T-helper 17 cell (primary cell): ENCODE results near the gene ATP10B. TPM values are rescaled to one million over a fixed set of nuclear protein-coding genes. Genes with fewer than 3 reads are reported as not detected.

ENCODE experiments used
- ATAC-seq: fragments of 150-1000 bp; cut with Tn5 transposase; 2 replicates; pipeline ENCODE4 v1.10.0; 2021; ENCODE audit warnings: mild to moderate bottlenecking, moderate library complexity
- DNase-seq, 3 donors: peaks; one replicate each; pipeline versions ENCODE4 v3.0.0 to v3.0.0-alpha.2; 2020 to 2021
- H3K9me3 ChIP-seq: one replicate; pipeline ENCODE4 v1.7.0; 2013; ENCODE audit warnings: low read length, mild to moderate bottlenecking; ENCODE audit not compliant: control insufficient read depth, poor library complexity, severe bottlenecking
- H3K27ac Mint-ChIP-seq: one replicate; pipeline ENCODE4 v1.8.0; 2022; ENCODE audit warnings: mild to moderate bottlenecking, moderate library complexity, mixed read lengths
- H3K27me3 Mint-ChIP-seq: one replicate; pipeline ENCODE4 v1.8.0; 2022; ENCODE audit warnings: mixed read lengths
- H3K36me3 Mint-ChIP-seq: one replicate; pipeline ENCODE4 v1.8.0; 2022; ENCODE audit warnings: low read depth, mixed read lengths
- H3K4me1 Mint-ChIP-seq: one replicate; pipeline ENCODE4 v1.8.0; 2022; ENCODE audit warnings: mild to moderate bottlenecking, mixed read lengths
- H3K4me3 Mint-ChIP-seq: one replicate; pipeline ENCODE4 v1.8.0; 2022; ENCODE audit warnings: mild to moderate bottlenecking, moderate library complexity, mixed read lengths
- total RNA-seq, 4 donors: library from RNA in 2 of 4; stranded (reverse) in 2 of 4; gene quantifications; one replicate each; pipeline ENCODE4 v1.2.3 and lab custom pipeline; 2022 to 2026

The ATP10B gene
- total RNA-seq, 2 donors from 2014 or later, result not detected

DNA sequence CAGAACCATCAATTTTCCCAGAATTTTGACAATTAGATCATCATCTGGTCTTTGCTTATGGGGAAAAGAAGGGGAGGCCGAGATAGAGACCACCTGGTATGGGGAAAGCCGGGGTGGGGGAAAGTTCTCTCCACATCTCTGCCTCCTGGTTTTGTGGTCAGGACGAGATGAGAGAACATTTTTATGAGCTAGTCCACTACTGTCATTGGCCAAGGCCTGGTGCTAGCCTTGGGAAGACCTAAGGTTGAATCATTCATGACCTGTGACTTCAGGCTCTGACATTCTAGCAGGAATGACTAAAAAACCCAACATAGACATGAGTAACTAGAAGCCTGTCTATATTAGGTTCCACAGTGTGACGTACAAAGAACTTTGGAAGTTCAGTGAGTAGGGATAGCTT, 295.2 kb downstream of the ATP10B start:
- Mint-ChIP-seq H3K27me3 (peaks cover 7% of the 10 kb centered on the region), H3K36me3 (no peaks in the 10 kb centered on the region), H3K4me1 (no peaks in the 10 kb centered on the region), H3K4me3 (no peak overlapping the region), H3K27ac (no peak overlapping the region)
- no peak for DNase-seq
- no peaks in the 10 kb centered on the region for H3K9me3 ChIP-seq
- ATAC-seq, result no peak

DNA sequence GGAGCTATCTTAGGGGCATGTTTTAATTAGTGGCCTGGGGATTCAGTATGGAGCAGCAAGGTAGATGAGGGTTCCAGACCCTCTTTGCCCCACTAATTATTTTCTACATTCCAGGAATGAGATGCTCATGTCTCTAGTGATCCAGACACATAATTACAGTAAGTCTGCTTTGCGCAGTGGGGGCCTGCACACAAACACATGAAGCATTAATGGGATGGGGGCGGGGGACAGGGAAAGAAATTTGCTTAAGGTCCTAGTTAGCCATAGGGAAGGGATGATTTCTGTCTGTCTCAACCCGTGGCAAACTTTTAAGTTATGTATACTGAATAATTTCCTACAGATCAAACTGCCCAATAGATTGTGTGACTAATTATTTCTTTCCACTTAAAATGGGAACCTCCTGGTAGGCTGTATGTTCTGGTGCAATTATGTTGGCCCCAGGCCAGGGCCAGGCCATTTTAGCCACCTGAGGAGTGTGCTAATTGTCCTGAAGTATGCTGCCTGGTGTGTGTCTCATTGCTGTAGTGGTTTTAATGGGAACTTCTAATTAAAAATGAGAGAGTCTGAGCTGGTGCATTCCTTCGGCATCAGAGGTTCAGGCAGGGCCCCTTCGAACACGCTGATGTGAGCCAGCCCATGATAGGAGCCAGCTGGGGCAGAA, 295.9 kb downstream of the ATP10B start:
- Mint-ChIP-seq H3K4me1 (no peaks in the 10 kb centered on the region), H3K27ac (no peak overlapping the region)

DNA sequence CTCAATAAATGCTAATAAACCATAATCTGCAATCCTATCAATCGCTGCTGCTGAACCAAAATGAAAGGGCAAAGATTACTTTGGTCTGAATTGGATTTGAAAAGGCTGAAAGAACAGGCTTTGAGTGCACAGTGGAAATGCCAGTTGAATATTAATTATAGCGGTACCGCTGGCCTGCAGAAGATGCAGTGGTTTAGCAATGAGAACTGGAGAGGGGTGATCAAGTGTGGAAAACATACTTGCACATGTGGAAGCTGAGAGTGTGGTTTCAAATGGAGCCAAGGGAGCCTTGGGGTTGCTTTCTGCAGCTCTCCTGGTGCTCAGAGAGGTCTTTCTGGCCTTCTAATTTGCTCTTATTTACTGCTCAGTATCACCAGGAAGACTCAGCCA, 296.4 kb downstream of the ATP10B start:
- Mint-ChIP-seq H3K27me3 (peaks cover 7% of the 10 kb centered on the region), H3K27ac (no peak overlapping the region), H3K4me1 (no peaks in the 10 kb centered on the region), H3K4me3 (no peak overlapping the region), H3K36me3 (no peaks in the 10 kb centered on the region)
- no peak for ATAC-seq
- H3K9me3 ChIP-seq, result no peaks in the 10 kb centered on the region
- DNase-seq, result no peak

More for the DNA sequence above, 295.9 kb downstream of the ATP10B start:
- no peak for ATAC-seq
- Mint-ChIP-seq H3K27me3 (peaks cover 7% of the 10 kb centered on the region), H3K36me3 (no peaks in the 10 kb centered on the region), H3K4me3 (no peak overlapping the region)
- H3K9me3 ChIP-seq, result no peaks in the 10 kb centered on the region
- no peak for DNase-seq

DNA sequence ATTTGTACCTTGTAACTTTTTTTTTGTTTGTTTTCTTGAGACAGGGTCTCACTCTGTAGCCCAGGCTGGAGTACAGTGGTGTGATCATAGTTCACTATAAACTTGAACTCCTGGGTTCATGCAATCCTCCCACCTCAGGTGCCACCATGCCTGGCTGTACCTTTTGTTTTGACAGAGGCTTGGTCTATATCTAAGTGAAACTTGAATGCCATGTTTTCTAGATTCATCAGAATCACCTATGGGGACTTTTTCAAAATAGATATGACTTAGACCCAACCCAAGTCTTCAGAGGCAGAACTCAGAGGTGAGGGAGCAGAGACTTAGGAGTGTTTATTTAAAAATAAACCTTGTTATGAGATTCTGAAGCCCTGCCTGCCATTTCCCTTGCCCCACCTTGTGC, 301.9 kb downstream of the ATP10B start:
- ATAC-seq, result no peak
- no peaks in the 10 kb centered on the region for H3K36me3 Mint-ChIP-seq
- peaks cover 5% of the 10 kb centered on the region for H3K27me3 Mint-ChIP-seq
- DNase-seq, result no peak
- no peaks in the 10 kb centered on the region for H3K9me3 ChIP-seq
- H3K4me1 Mint-ChIP-seq, result no peaks in the 10 kb centered on the region
- no peak overlapping the region for H3K4me3 Mint-ChIP-seq
- H3K27ac Mint-ChIP-seq, result no peak overlapping the region

DNA sequence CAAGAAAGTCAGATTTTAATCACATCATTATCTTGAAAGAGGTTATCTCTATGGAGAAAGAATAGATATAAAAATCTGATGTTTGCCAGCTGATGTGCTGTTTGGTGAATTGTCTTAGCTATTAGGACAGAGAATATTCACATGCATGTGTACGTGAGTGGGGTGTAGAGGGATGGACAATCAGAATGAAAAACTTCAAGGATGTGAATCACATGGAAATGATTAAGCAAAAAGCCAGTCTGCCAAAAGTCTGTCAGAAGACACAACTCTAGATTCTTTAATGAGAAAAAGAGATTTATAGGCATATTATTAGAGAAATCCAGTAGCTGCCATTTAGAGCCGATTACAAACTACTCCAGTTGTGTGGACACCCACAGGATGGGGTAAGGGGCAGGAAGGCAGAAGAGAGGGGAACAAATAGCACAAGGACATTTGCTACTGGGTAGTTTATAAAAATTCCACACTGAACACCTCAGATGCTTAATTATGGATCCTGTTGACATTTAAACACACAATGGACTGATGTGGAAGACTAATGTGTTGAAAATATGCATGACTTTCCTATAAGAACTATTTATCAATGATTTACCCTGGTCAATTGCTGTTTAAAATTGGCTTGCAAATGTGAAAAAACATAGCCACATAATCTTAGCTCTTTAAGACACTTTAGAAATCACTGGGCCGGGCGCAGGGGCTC, 302.9 kb downstream of the ATP10B start:
- peaks cover 8% of the 10 kb centered on the region for H3K27me3 Mint-ChIP-seq
- H3K36me3 Mint-ChIP-seq, result no peaks in the 10 kb centered on the region
- no peak for ATAC-seq
- H3K4me3 Mint-ChIP-seq, result no peak overlapping the region
- no peak overlapping the region for H3K27ac Mint-ChIP-seq
- H3K9me3 ChIP-seq, result no peaks in the 10 kb centered on the region
- no peak for DNase-seq
- H3K4me1 Mint-ChIP-seq, result no peaks in the 10 kb centered on the region

DNA sequence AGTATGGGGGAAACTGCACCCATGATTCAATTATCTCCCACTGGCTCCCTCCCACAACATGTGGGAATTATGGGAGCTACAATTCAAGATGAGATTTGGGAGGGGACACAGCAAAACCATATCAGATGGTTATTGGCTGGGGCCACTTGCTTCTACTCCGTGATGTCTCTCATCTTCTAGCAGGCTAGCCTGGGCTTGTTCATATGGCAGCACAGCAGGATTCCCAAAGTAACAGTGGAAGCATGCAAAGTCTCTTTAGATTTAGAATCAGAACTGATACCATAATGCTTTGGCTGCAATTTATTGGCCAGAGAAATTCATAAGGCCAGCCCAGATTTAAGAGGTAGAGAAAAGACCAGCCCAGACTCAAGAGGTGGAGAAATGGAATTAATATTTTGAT, 304.1 kb downstream of the ATP10B start:
- Mint-ChIP-seq H3K4me1 (no peaks in the 10 kb centered on the region), H3K27ac (no peak overlapping the region), H3K27me3 (peaks cover 8% of the 10 kb centered on the region), H3K4me3 (no peak overlapping the region), H3K36me3 (no peaks in the 10 kb centered on the region)
- ATAC-seq (no peak), DNase-seq (no peak)
- no peaks in the 10 kb centered on the region for H3K9me3 ChIP-seq

DNA sequence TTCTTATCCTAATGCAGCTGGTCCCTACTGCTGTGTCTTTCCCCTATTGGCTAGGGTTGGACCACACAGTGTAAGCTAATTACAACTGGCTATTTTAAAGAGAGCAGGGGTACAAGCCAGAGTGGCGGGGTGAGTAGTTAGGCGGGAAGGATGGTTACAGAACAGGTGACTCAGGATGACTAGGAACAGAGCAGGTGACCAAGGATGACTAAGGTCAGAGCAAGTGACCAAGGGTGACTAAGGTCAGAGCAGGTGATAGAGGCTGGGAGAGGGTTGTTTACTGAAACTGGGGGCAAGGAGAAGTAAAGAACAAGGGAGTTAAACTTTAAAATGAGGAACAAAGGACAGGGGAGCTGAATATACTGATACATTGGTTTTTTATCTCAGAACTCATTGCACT, 304.9 kb downstream of the ATP10B start:
- ATAC-seq, result no peak
- Mint-ChIP-seq H3K27ac (no peak overlapping the region), H3K27me3 (peaks cover 8% of the 10 kb centered on the region), H3K36me3 (no peaks in the 10 kb centered on the region), H3K4me3 (no peak overlapping the region), H3K4me1 (no peaks in the 10 kb centered on the region)
- no peak for DNase-seq
- no peaks in the 10 kb centered on the region for H3K9me3 ChIP-seq

DNA sequence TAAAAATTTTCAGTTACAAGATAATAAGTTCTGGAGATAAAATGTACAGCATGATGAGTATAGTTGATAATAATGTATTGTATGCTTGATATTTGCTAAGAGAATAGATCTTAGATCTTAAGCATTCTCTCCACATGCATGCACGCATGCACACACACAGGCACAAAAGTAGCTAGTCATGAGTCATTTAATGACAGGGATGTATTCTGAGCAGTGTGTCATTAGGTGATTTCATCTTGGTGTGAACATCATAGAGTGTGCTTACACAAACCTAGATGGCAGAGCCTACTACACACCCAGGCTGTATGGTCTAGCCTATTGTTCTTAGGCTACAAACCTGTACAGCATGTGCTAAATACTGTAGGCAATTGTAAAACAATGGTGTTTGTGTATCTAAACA, 306.2 kb downstream of the ATP10B start:
- Mint-ChIP-seq H3K27me3 (peaks cover 8% of the 10 kb centered on the region), H3K27ac (no peak overlapping the region), H3K4me3 (no peak overlapping the region), H3K4me1 (no peaks in the 10 kb centered on the region), H3K36me3 (no peaks in the 10 kb centered on the region)
- no peak for ATAC-seq
- DNase-seq, result no peak
- no peaks in the 10 kb centered on the region for H3K9me3 ChIP-seq

DNA sequence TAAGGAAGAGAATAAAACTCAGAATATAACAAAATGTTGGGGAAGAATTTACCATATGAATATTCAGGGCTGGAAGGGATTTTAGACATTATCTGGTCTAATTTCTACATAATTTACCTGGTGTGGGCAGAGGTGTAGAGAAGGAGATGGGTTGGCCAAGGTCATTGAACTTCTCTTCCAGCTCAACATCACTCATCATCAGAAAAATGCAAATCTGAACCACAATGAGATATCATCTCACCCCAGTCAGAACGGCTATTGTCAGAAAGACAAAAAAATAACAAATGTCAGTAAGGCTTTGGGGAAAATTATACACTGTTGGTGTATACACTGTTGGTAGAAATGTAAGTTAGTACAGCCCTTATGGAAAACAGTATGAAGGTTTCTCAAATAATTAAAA, 308.6 kb downstream of the ATP10B start:
- H3K4me1 Mint-ChIP-seq, result no peaks in the 10 kb centered on the region
- H3K27me3 Mint-ChIP-seq, result peaks cover 8% of the 10 kb centered on the region
- no peaks in the 10 kb centered on the region for H3K9me3 ChIP-seq
- DNase-seq, result no peak
- no peak overlapping the region for H3K27ac Mint-ChIP-seq
- H3K36me3 Mint-ChIP-seq, result no peaks in the 10 kb centered on the region
- ATAC-seq, result no peak
- H3K4me3 Mint-ChIP-seq, result no peak overlapping the region

DNA sequence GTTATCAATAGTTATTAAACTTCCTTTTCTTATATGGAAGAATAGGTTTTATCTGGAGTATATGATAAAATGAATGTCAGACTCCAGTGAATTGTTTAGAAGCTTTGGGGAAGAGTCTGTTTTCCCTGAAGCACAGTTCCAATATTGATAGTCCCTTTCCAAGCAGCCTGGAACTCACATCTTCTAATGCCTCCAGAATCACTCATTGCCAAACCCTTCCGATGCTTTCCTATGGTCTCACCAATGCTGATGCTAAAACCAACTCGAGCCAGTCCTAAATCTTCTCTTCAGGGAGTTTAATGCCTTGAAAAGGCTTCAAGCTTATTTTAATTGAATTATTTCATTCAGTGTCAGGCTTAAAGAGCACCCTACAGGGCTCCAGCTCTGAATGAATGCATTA, 309.2 kb downstream of the ATP10B start:
- Mint-ChIP-seq H3K4me3 (no peak overlapping the region), H3K27ac (no peak overlapping the region), H3K27me3 (peaks cover 8% of the 10 kb centered on the region), H3K36me3 (no peaks in the 10 kb centered on the region), H3K4me1 (no peaks in the 10 kb centered on the region)
- ATAC-seq (no peak), DNase-seq (no peak)
- H3K9me3 ChIP-seq, result no peaks in the 10 kb centered on the region

DNA sequence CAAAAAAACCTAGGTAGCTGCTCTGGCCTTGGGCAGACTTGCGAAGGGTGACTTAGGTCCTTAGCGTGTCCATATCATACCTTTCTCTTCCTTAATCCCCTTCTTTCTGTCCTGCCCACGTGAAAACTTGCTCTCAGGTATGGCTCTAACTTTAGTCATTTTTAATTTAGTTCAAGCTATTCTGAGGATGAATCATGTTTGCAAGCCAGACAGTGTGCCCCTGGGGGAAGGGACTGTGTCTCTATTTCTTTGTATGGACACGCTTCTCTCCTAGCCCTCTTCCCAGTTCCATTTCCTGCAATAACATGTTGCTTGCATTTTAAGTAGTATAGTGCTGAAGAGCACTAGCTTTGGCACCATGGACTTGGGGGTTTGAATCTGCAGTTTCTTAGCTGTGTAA, 309.7 kb downstream of the ATP10B start:
- no peaks in the 10 kb centered on the region for H3K4me1 Mint-ChIP-seq
- H3K4me3 Mint-ChIP-seq, result no peak overlapping the region
- no peaks in the 10 kb centered on the region for H3K9me3 ChIP-seq
- H3K27ac Mint-ChIP-seq, result no peak overlapping the region
- H3K36me3 Mint-ChIP-seq, result no peaks in the 10 kb centered on the region
- H3K27me3 Mint-ChIP-seq, result peaks cover 8% of the 10 kb centered on the region
- DNase-seq, result no peak
- no peak for ATAC-seq

DNA sequence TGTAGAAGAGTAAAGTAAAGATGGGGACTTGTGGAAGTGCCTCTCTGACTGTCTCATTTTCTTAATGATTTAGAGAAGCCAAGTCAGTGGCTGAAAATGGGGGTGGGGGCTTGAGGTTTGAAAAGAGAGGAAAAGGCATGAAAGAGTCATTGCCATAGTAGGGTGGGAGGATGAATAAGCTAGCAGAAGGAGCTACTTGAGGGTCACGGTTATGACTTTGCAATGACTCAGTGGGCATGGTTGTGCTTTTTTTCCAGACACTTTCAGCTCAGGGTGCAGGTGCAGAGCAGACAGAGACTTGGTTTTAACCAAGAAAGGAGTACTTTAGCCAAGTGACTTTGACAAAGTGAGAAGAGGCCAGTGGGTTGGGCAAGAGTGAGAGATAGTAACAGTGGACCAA, 312.6 kb downstream of the ATP10B start:
- ATAC-seq (no peak), DNase-seq (no peak)
- H3K9me3 ChIP-seq, result no peaks in the 10 kb centered on the region
- no peaks in the 10 kb centered on the region for H3K27me3 Mint-ChIP-seq
- no peaks in the 10 kb centered on the region for H3K36me3 Mint-ChIP-seq
- no peaks in the 10 kb centered on the region for H3K4me1 Mint-ChIP-seq
- no peak overlapping the region for H3K27ac Mint-ChIP-seq
- H3K4me3 Mint-ChIP-seq, result no peak overlapping the region

DNA sequence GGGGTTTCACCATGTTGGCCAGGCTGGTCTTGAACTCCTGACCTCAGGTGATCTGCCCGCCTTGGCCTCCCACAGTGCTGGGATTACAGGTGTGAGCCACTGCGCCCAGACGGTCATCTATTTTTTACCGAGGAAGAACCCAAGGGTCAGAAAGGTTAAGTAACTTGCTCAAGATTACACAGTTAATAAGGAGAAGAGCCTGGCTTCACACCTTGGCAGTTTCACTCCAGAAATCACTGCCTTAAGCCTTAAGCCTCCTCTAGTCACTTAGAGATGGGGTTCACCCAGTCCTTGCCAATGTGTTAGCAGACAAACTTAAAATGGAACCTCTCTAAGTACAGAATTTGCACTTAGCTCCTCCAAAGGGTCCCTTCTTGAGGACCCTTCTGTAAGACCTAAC, 314.1 kb downstream of the ATP10B start:
- Mint-ChIP-seq H3K4me1 (no peaks in the 10 kb centered on the region), H3K27me3 (no peaks in the 10 kb centered on the region), H3K4me3 (no peak overlapping the region), H3K27ac (no peak overlapping the region), H3K36me3 (no peaks in the 10 kb centered on the region)
- ATAC-seq (no peak), DNase-seq (no peak)
- H3K9me3 ChIP-seq, result no peaks in the 10 kb centered on the region

DNA sequence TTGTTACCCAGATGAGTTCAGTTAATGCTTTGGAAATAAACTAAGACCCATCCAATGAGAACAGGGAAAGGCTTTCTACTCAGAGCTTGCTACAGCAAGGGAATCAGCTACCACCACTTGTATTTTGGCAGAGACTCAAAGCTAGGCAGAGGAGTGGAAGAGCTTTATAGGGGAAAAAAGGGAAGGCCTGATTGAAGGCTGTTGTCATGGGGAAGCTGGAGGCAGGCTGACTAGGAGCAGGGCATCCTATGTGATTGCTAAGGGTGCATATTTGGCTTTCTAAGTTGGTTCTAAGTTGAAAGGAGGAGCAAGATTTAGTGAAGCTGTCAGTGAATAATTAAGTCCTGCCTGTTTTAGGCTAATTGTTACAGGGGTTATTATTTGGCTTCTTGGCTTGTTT, 314.9 kb downstream of the ATP10B start:
- DNase-seq (no peak), ATAC-seq (no peak)
- Mint-ChIP-seq H3K36me3 (no peaks in the 10 kb centered on the region), H3K27ac (no peak overlapping the region), H3K4me1 (no peaks in the 10 kb centered on the region), H3K27me3 (no peaks in the 10 kb centered on the region), H3K4me3 (no peak overlapping the region)
- H3K9me3 ChIP-seq, result no peaks in the 10 kb centered on the region
